H9 (cell line): ENCODE data around the gene ZNF823. TPM values are rescaled to one million over a fixed set of nuclear protein-coding genes. Genes with fewer than 3 reads are reported as not detected.

Experiments used
- DNase-seq: peaks from one replicate; pipeline ENCODE4 v3.0.0-alpha.2; 2017
- H2AFZ ChIP-seq: one replicate; pipeline ENCODE4 v1.6.1; 2013; ENCODE audit warnings: mild to moderate bottlenecking, low read length, control low read depth, moderate library complexity
- H2AK5ac ChIP-seq: 2 replicates; pipeline ENCODE4 v1.6.1; 2013; ENCODE audit warnings: low read length, control low read depth, mixed read lengths; ENCODE audit not compliant: insufficient read length
- H2BK120ac ChIP-seq: one replicate; pipeline ENCODE4 v1.6.1; 2013; ENCODE audit warnings: low read depth, mild to moderate bottlenecking, low read length, control low read depth, inconsistent platforms; ENCODE audit not compliant: poor library complexity, severe bottlenecking
- H2BK12ac ChIP-seq: 2 replicates; pipeline ENCODE4 v1.6.1; 2013; ENCODE audit warnings: low read length, control low read depth, mixed read lengths, low read depth; ENCODE audit not compliant: insufficient read length
- H2BK15ac ChIP-seq: 2 replicates; pipeline ENCODE4 v1.6.1; 2013; ENCODE audit warnings: low read depth, low read length, control low read depth
- H2BK20ac ChIP-seq: one replicate; pipeline ENCODE4 v1.6.1; 2013; ENCODE audit warnings: low read depth, mild to moderate bottlenecking, low read length, control low read depth, inconsistent platforms; ENCODE audit not compliant: poor library complexity, severe bottlenecking
- H2BK5ac ChIP-seq: 2 replicates; pipeline ENCODE4 v1.6.1; 2013; ENCODE audit warnings: low read length, control low read depth, mixed read lengths; ENCODE audit not compliant: insufficient read length
- H3K14ac ChIP-seq: 2 replicates; pipeline ENCODE4 v1.6.1; 2013; ENCODE audit warnings: low read length, control low read depth; ENCODE audit not compliant: insufficient read depth
- H3K18ac ChIP-seq: 2 replicates; pipeline ENCODE4 v1.6.1; 2013; ENCODE audit warnings: low read depth, mild to moderate bottlenecking, mixed read lengths, low read length, control low read depth; ENCODE audit not compliant: insufficient read length
- H3K23ac ChIP-seq: 2 replicates; pipeline ENCODE4 v1.6.1; 2013; ENCODE audit warnings: low read length, control low read depth, mixed read lengths, low read depth; ENCODE audit not compliant: insufficient read length
- H3K23me2 ChIP-seq: 2 replicates; pipeline ENCODE4 v1.6.1; 2013; ENCODE audit warnings: low read depth, mild to moderate bottlenecking, mixed read lengths, low read length, control low read depth; ENCODE audit not compliant: insufficient read length, poor library complexity, severe bottlenecking
- H3K27ac ChIP-seq: 2 replicates; pipeline ENCODE4 v1.5.1; 2013; ENCODE audit warnings: low read length, control low read depth, mixed read lengths, low read depth; ENCODE audit not compliant: insufficient read length
- H3K27me3 ChIP-seq: 2 replicates; pipeline ENCODE4 v1.6.1; 2013; ENCODE audit warnings: low read length, control low read depth, inconsistent platforms; ENCODE audit not compliant: insufficient read depth
- H3K4ac ChIP-seq: 2 replicates; pipeline ENCODE4 v1.6.1; 2013; ENCODE audit warnings: low read depth, mild to moderate bottlenecking, control low read depth, inconsistent platforms, low read length, moderate library complexity
- H3K4me1 ChIP-seq: 2 replicates; pipeline ENCODE4 v1.6.1; 2013; ENCODE audit warnings: low read length, control low read depth, inconsistent platforms; ENCODE audit not compliant: insufficient read depth
- H3K4me2 ChIP-seq: 2 replicates; pipeline ENCODE4 v1.6.1; 2013; ENCODE audit warnings: low read length, control low read depth, mixed read lengths; ENCODE audit not compliant: insufficient read length, insufficient read depth
- H3K56ac ChIP-seq: 2 replicates; pipeline ENCODE4 v1.6.1; 2013; ENCODE audit warnings: low read depth, mild to moderate bottlenecking, mixed read lengths, low read length, control low read depth; ENCODE audit not compliant: insufficient read length
- H3K79me1 ChIP-seq: 2 replicates; pipeline ENCODE4 v1.6.1; 2013; ENCODE audit warnings: low read depth, mild to moderate bottlenecking, moderate library complexity, low read length, control low read depth, inconsistent platforms; ENCODE audit not compliant: insufficient read depth, poor library complexity, severe bottlenecking
- H3K79me2 ChIP-seq: 2 replicates; pipeline ENCODE4 v1.6.1; 2013; ENCODE audit warnings: low read length, control low read depth, inconsistent platforms; ENCODE audit not compliant: insufficient read depth
- H3K9ac ChIP-seq: 2 replicates; pipeline ENCODE4 v1.6.1; 2013; ENCODE audit warnings: low read length, control low read depth, mixed read lengths; ENCODE audit not compliant: insufficient read length; ENCODE audit errors: extremely low read depth
- H3K9me3 ChIP-seq: one replicate; pipeline ENCODE4 v1.6.1; 2013; ENCODE audit warnings: low read depth, low read length, inconsistent platforms; ENCODE audit not compliant: control insufficient read depth
- H3T11ph ChIP-seq: one replicate; pipeline ENCODE4 v1.6.1; 2013; ENCODE audit warnings: mild to moderate bottlenecking, low read length, control low read depth, inconsistent platforms
- H4K20me1 ChIP-seq: one replicate; pipeline ENCODE4 v1.6.1; 2013; ENCODE audit not compliant: control insufficient read depth, insufficient read length, insufficient read depth
- H4K5ac ChIP-seq: 2 replicates; pipeline ENCODE4 v1.6.1; 2013; ENCODE audit warnings: low read depth, mild to moderate bottlenecking, mixed read lengths, low read length, control low read depth; ENCODE audit not compliant: insufficient read length
- H4K8ac ChIP-seq: replicated peaks from 2 replicates; pipeline ENCODE4 v1.6.1; 2013; ENCODE audit warnings: low read length, control low read depth, mixed read lengths, low read depth; ENCODE audit not compliant: insufficient read length
- H4K91ac ChIP-seq: 2 replicates; pipeline ENCODE4 v1.6.1; 2013; ENCODE audit warnings: low read depth, mild to moderate bottlenecking, moderate library complexity, mixed read lengths, low read length, control low read depth; ENCODE audit not compliant: insufficient read length
- H3K27ac Mint-ChIP-seq, 3 experiments: 2 replicates in 2 of 3; 3 replicates in 1 of 3; pipeline ENCODE4 v1.8.0; 2020 to 2021; ENCODE audit warnings: mixed read lengths in 3 of 3, mild to moderate bottlenecking in 1 of 3, moderate library complexity in 1 of 3
- H3K27me3 Mint-ChIP-seq: 2 replicates; pipeline ENCODE4 v1.8.0; 2021; ENCODE audit warnings: low read depth, mild to moderate bottlenecking, moderate library complexity, mixed read lengths
- H3K36me3 Mint-ChIP-seq, 3 experiments: 2 replicates in 2 of 3; 3 replicates in 1 of 3; pipeline ENCODE4 v1.8.0; 2020 to 2021; ENCODE audit warnings: low read depth in 3 of 3, mixed read lengths in 3 of 3; ENCODE audit not compliant: insufficient read depth in 1 of 3
- H3K4me1 Mint-ChIP-seq, 2 experiments: 2 replicates each; pipeline ENCODE4 v1.8.0; 2020; ENCODE audit warnings: mixed read lengths in 2 of 2
- H3K4me3 Mint-ChIP-seq, 2 experiments: 2 replicates in 1 of 2; 3 replicates in 1 of 2; pipeline ENCODE4 v1.8.0; 2020 to 2021; ENCODE audit warnings: mild to moderate bottlenecking in 2 of 2, mixed read lengths in 2 of 2, moderate library complexity in 1 of 2
- H3K9me3 Mint-ChIP-seq, 2 experiments: 2 replicates in 1 of 2; 3 replicates in 1 of 2; pipeline ENCODE4 v1.8.0; 2020; ENCODE audit warnings: mild to moderate bottlenecking in 2 of 2, mixed read lengths in 2 of 2, moderate library complexity in 1 of 2
- CTCF ChIP-seq: fragments of 200-600 bp; sonication (generic); conservative IDR thresholded peaks from 3 replicates; pipeline ENCODE4 v1.8.0; 2021; ENCODE audit warnings: antibody characterized with exemption, mild to moderate bottlenecking
- WGBS: extraction: QIAGEN DNeasy Blood & Tissue Kit; methylation state at CpG from one replicate; pipeline ENCODE4 v1.1.7; 2013; ENCODE audit warnings: missing lambda C conversion rate, low lambda C conversion rate, mixed read lengths; ENCODE audit not compliant: insufficient read length; ENCODE audit errors: extremely low coverage; 5-methylcytosine and 5-hydroxymethylcytosine counted together
- total RNA-seq: library from RNA; stranded (reverse); gene quantifications from 2 replicates; pipeline ENCODE4 v1.2.1, GENCODE V29; 2021

Gene ZNF823
- total RNA-seq, 1 experiment from 2014 or later: 2.5 TPM

- H4K20me1 ChIP-seq: no peaks in the 10 kb centered on the region
- no peak overlapping the region for H3T11ph ChIP-seq
- H3K79me2 ChIP-seq: no peaks in the 10 kb centered on the region
- H2BK15ac ChIP-seq: no peak overlapping the region
- no peak overlapping the region for H2BK12ac ChIP-seq
- peaks cover 11% of the 10 kb centered on the region for H3K9me3 ChIP-seq
- Mint-ChIP-seq H3K4me1 (no peaks in the 10 kb centered on the region), H3K27ac (no peak overlapping the region), H3K27me3 (peaks cover 31% of the 10 kb centered on the region), H3K36me3 (peaks cover 0 to 4% (median 0%) of the 10 kb centered on the region in 3 experiments; a peak in 1 of 7 replicates), H3K4me3 (no peak overlapping the region), H3K9me3 (peaks cover 48 to 56% of the 10 kb centered on the region in 2 experiments)
- no CpG with 5 or more reads among the region's 1 CpG for WGBS
- H3K4ac ChIP-seq: no peak overlapping the region
- H3K14ac ChIP-seq: no peak overlapping the region
- no peak for DNase-seq
- H2BK5ac ChIP-seq: no peak overlapping the region
- H3K79me1 ChIP-seq: no peaks in the 10 kb centered on the region
- H3K23me2 ChIP-seq: no peaks in the 10 kb centered on the region
- no peaks in the 10 kb centered on the region for H3K4me1 ChIP-seq
- H4K8ac ChIP-seq: no peak overlapping the region
- H3K18ac ChIP-seq: no peak overlapping the region
- H3K4me2 ChIP-seq: no peak overlapping the region
- no peak for TF ChIP-seq CTCF
- no peak overlapping the region for H2BK120ac ChIP-seq
- no peak overlapping the region for H4K5ac ChIP-seq
- no peak overlapping the region for H3K9ac ChIP-seq
- H2BK20ac ChIP-seq: no peak overlapping the region
- H3K27ac ChIP-seq: no peak overlapping the region
- H4K91ac ChIP-seq: no peak overlapping the region
- H2AFZ ChIP-seq: no peak overlapping the region
- no peak overlapping the region for H3K23ac ChIP-seq
- H3K27me3 ChIP-seq: no peaks in the 10 kb centered on the region
- no peak overlapping the region for H2AK5ac ChIP-seq
- H3K56ac ChIP-seq: no peak overlapping the region
Measured at GRCh38 chr19:11756965-11757364, 18.2 kb upstream of the ZNF823 start.
